Tibial nerve (tissue), 3 donors: ENCODE results near the gene PLSCR4.

Experiments used
- CTCF ChIP-seq, 5 experiments: fragments of 200-600 bp in 3 of 5; fragments of 450-650 bp in 2 of 5; sonication (generic) in 3 of 5; IDR thresholded peaks; one replicate each; pipeline ENCODE4 v1.5.1; 2016 to 2019; ENCODE audit warnings: antibody characterized with exemption in 5 of 5, mild to moderate bottlenecking in 3 of 5, moderate library complexity in 2 of 5
- POLR2A ChIP-seq, 2 donors: fragments of 450-650 bp; IDR thresholded peaks; one replicate each; pipeline ENCODE4 v1.6.1; 2017; ENCODE audit warnings: antibody characterized with exemption in 2 of 2, mild to moderate bottlenecking in 2 of 2, moderate library complexity in 2 of 2

GRCh38 chr3:146275476-146275875 lies 24.6 kb upstream of the PLSCR4 start:
- TF ChIP-seq CTCF (IDR thresholded peaks at IDR 0.05) = no peak
- TF ChIP-seq POLR2A (IDR thresholded peaks at IDR 0.05) = no peak
